HepG2 (cell line): ENCODE data around the gene TMEFF2. TPM values are rescaled to one million over a fixed set of nuclear protein-coding genes. Genes with fewer than 3 reads are reported as not detected.

ENCODE experiments used
- ATAC-seq: fragments of 200-7000 bp; cut with Tn5 transposase; 3 replicates; pipeline ENCODE4 v1.9.1; 2020; ENCODE audit warnings: mild to moderate bottlenecking, moderate library complexity
- BruUV-seq: library from RNA; stranded (reverse); fragments of 400-500 nt; replicated peaks from 2 replicates; lab custom pipeline; 2021; lab: Mats Ljungman, UMichigan
- CTCF ChIA-PET: fragments of 300-600 bp; formaldehyde crosslinking; extraction: SDS; loops from one replicate; lab custom pipeline; 2021; ENCODE audit warnings: low total read pairs, inconsistent platforms, low intra/inter-chr PET ratio; lab: Yijun Ruan, JAX
- POLR2A ChIA-PET: fragments of 350-600 bp; sonication (Branson Sonifier 250); formaldehyde crosslinking; loops from one replicate; lab custom pipeline; 2020; ENCODE audit warnings: antibody characterized with exemption, inconsistent platforms; lab: Yijun Ruan, JAX
- DNase-seq: peaks from one replicate; pipeline ENCODE4 v3.0.0-alpha.2; 2015; ENCODE audit warnings: low spot score
- FAIRE-seq: peaks from 3 replicates; lab custom pipeline; 2011; peaks lifted over from hg19 to GRCh38; lab: Jason Lieb, UNC
- H2AFZ ChIP-seq: one replicate; pipeline ENCODE4 v1.6.1; 2011; ENCODE audit warnings: low read length, inconsistent platforms
- H3K27ac ChIP-seq: fragments of 300-600 bp; 3 replicates; pipeline ENCODE4 v1.8.0; 2011; ENCODE audit warnings: mixed run types, mild to moderate bottlenecking, mixed read lengths, low read length, inconsistent platforms; ENCODE audit not compliant: insufficient read depth; ENCODE audit errors: extremely low read length
- H3K27me3 ChIP-seq, 2 experiments: fragments of 200-600 bp in 1 of 2; 2 replicates in 1 of 2; 3 replicates in 1 of 2; pipeline versions ENCODE4 v1.6.0 to v1.8.0; 2011; ENCODE audit warnings: low read length in 2 of 2, mild to moderate bottlenecking in 2 of 2, moderate library complexity in 2 of 2, inconsistent platforms in 1 of 2; ENCODE audit not compliant: insufficient read depth in 2 of 2, control insufficient read depth in 1 of 2
- H3K36me3 ChIP-seq, 2 experiments: fragments of 200-600 bp in 1 of 2; replicated peaks in 1 of 2; 2 replicates in 1 of 2; 3 replicates in 1 of 2; pipeline versions ENCODE4 v1.5.1 to v1.8.0; 2011; ENCODE audit warnings: low read length in 2 of 2, inconsistent platforms in 1 of 2; ENCODE audit not compliant: insufficient read depth in 2 of 2, control insufficient read depth in 1 of 2
- H3K4me1 ChIP-seq: 2 replicates; pipeline ENCODE4 v1.5.1; 2012; ENCODE audit warnings: low read length, inconsistent platforms; ENCODE audit not compliant: insufficient read depth
- H3K4me2 ChIP-seq: 2 replicates; pipeline ENCODE4 v1.6.0; 2011; ENCODE audit warnings: low read depth, low read length, inconsistent platforms
- H3K4me3 ChIP-seq, 3 experiments: fragments of 200-600 bp in 1 of 3; sonication (generic), shearing (Covaris generic) in 1 of 3; replicated peaks in 1 of 3; 2 replicates each; pipeline ENCODE4 v1.5.1; 2011 to 2016; ENCODE audit warnings: low read length in 3 of 3, inconsistent platforms in 2 of 3, low read depth in 2 of 3, mild to moderate bottlenecking in 2 of 3, control low read depth in 1 of 3, mixed read lengths in 1 of 3; ENCODE audit not compliant: insufficient read depth in 1 of 3
- H3K79me2 ChIP-seq: one replicate; pipeline ENCODE4 v1.6.1; 2011; ENCODE audit warnings: low read length, inconsistent platforms; ENCODE audit not compliant: insufficient read depth
- H3K9ac ChIP-seq: 2 replicates; pipeline ENCODE4 v1.6.0; 2011; ENCODE audit warnings: mild to moderate bottlenecking, low read depth, low read length, inconsistent platforms; ENCODE audit not compliant: insufficient read depth
- H3K9me3 ChIP-seq: 2 replicates; pipeline ENCODE4 v1.5.1; 2012; ENCODE audit warnings: mild to moderate bottlenecking, low read length
- H4K20me1 ChIP-seq: 2 replicates; pipeline ENCODE4 v1.6.0; 2011; ENCODE audit warnings: inconsistent platforms, mild to moderate bottlenecking, low read length, moderate library complexity; ENCODE audit not compliant: insufficient read depth
- ADNP ChIP-seq: sonication (generic); formaldehyde crosslinking; IDR thresholded peaks from 2 replicates; pipeline ENCODE4 v1.4.0; 2020; ENCODE audit warnings: missing genetic modification reagents
- ZBTB21 ChIP-seq: sonication (generic); formaldehyde crosslinking; IDR thresholded peaks from 2 replicates; pipeline ENCODE4 v1.4.0; 2020; ENCODE audit warnings: missing genetic modification reagents
- ZNF230 ChIP-seq: sonication (generic); formaldehyde crosslinking; IDR thresholded peaks from 2 replicates; pipeline ENCODE4 v1.4.0; 2020; ENCODE audit warnings: mild to moderate bottlenecking, missing genetic modification reagents
- ZNF883 ChIP-seq: sonication (generic); formaldehyde crosslinking; IDR thresholded peaks from 2 replicates; pipeline ENCODE4 v1.5.1; 2020; ENCODE audit warnings: mild to moderate bottlenecking, missing genetic modification reagents; ENCODE audit errors: not compliant biosample characterization
- in situ Hi-C: cut with HindIII; loops from 2 replicates; pipeline ENCODE4 v1.10.0; 2017; ENCODE audit warnings: low pct_unique_long_range_greater_than_20kb; ENCODE audit not compliant: extremely low pct_ligation_motif_present
- intact Hi-C: fragments of 100-400 bp; cut with micrococcal nuclease; formaldehyde crosslinking; loops from one replicate; pipeline ENCODE4 v1.10.0; 2022; ENCODE audit not compliant: unreplicated experiment
- polyA plus RNA-seq, 8 experiments: library from polyadenylated mRNA; depleted of rRNA in 3 of 8; stranded (reverse) in 7 of 8; unstranded in 1 of 8; fragments of >200 nt; fragmentation: Illumina TruSeq in 4 of 8; extraction: Trizol in 4 of 8; gene quantifications; 2 replicates each; pipeline versions ENCODE4 v1.2.1 to v1.2.3, GENCODE V29; 2011 to 2016; ENCODE audit warnings: low read depth in 4 of 8, missing spikeins in 1 of 8, mixed read lengths in 1 of 8; ENCODE audit not compliant: insufficient read depth in 1 of 8
- total RNA-seq, 5 experiments: library from RNA; depleted of rRNA; stranded (reverse); fragments of >200 nt; fragmentation: Illumina TruSeq; extraction: Trizol; gene quantifications; 2 replicates each; pipeline ENCODE4 v1.2.3, GENCODE V29; 2016; ENCODE audit warnings: low read depth in 1 of 5
- TF ChIP-seq, protein P1 (sequence below): sonication (generic); formaldehyde crosslinking; conservative IDR thresholded peaks from 2 replicates; pipeline ENCODE4 v1.4.0; 2020; ENCODE audit warnings: mild to moderate bottlenecking, missing genetic modification reagents, moderate library complexity
- TF ChIP-seq, protein P2 (sequence below): sonication (generic); formaldehyde crosslinking; IDR thresholded peaks from 2 replicates; pipeline ENCODE4 v1.4.0; 2020; ENCODE audit warnings: mild to moderate bottlenecking, missing genetic modification reagents

TMEFF2 gene
- total and polyA plus RNA-seq, 2 of the 13 experiments (the other 11 are each of a cell fraction or from before 2014, with no cell fraction given) = not detected

- Histone ChIP-seq H3K9ac (no peak overlapping the region), H3K79me2 (no peaks in the 10 kb centered on the region), H3K4me3 (no peak overlapping the region), H3K27ac (no peak overlapping the region), H3K4me2 (no peak overlapping the region), H3K9me3 (no peaks in the 10 kb centered on the region), H3K4me1 (no peaks in the 10 kb centered on the region)
- FAIRE-seq = no peak
- no peak for ATAC-seq
- intact Hi-C loops = no loop called here
- POLR2A ChIA-PET = no interaction called here
- TF ChIP-seq ZBTB21 (CRISPR knock-in tag) (no peak), ZNF230 (CRISPR knock-in tag) (no peak), ADNP (CRISPR knock-in tag) (no peak), ZNF883 (no peak)
- TF ChIP-seq, protein P1, sequence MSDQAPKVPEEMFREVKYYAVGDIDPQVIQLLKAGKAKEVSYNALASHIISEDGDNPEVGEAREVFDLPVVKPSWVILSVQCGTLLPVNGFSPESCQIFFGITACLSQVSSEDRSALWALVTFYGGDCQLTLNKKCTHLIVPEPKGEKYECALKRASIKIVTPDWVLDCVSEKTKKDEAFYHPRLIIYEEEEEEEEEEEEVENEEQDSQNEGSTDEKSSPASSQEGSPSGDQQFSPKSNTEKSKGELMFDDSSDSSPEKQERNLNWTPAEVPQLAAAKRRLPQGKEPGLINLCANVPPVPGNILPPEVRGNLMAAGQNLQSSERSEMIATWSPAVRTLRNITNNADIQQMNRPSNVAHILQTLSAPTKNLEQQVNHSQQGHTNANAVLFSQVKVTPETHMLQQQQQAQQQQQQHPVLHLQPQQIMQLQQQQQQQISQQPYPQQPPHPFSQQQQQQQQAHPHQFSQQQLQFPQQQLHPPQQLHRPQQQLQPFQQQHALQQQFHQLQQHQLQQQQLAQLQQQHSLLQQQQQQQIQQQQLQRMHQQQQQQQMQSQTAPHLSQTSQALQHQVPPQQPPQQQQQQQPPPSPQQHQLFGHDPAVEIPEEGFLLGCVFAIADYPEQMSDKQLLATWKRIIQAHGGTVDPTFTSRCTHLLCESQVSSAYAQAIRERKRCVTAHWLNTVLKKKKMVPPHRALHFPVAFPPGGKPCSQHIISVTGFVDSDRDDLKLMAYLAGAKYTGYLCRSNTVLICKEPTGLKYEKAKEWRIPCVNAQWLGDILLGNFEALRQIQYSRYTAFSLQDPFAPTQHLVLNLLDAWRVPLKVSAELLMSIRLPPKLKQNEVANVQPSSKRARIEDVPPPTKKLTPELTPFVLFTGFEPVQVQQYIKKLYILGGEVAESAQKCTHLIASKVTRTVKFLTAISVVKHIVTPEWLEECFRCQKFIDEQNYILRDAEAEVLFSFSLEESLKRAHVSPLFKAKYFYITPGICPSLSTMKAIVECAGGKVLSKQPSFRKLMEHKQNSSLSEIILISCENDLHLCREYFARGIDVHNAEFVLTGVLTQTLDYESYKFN (CRISPR knock-in tag) = no peak
- TF ChIP-seq, protein P2, sequence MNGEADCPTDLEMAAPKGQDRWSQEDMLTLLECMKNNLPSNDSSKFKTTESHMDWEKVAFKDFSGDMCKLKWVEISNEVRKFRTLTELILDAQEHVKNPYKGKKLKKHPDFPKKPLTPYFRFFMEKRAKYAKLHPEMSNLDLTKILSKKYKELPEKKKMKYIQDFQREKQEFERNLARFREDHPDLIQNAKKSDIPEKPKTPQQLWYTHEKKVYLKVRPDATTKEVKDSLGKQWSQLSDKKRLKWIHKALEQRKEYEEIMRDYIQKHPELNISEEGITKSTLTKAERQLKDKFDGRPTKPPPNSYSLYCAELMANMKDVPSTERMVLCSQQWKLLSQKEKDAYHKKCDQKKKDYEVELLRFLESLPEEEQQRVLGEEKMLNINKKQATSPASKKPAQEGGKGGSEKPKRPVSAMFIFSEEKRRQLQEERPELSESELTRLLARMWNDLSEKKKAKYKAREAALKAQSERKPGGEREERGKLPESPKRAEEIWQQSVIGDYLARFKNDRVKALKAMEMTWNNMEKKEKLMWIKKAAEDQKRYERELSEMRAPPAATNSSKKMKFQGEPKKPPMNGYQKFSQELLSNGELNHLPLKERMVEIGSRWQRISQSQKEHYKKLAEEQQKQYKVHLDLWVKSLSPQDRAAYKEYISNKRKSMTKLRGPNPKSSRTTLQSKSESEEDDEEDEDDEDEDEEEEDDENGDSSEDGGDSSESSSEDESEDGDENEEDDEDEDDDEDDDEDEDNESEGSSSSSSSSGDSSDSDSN (CRISPR knock-in tag) = no peak
- TF ChIP-seq, all 625 proteins: peak for 0
- Histone ChIP-seq H4K20me1 (no peaks in the 10 kb centered on the region), H3K36me3 (no peaks in the 10 kb centered on the region), H3K27me3 (no peaks in the 10 kb centered on the region), H2AFZ (no peak overlapping the region)
- no peak for DNase-seq
- BruUV-seq = no TSS peak
- CTCF ChIA-PET = interaction anchor here (0.6 kb wide), 1 partner anchor 13 kb away, joined by 3 read pairs; no protein-coding TSS in a partner anchor
- in situ Hi-C loops = no loop called here
Observed at GRCh38 chr2:191974676-191975075, 220.1 kb downstream of the TMEFF2 start.
